OCI-LY7 (cell line): Measurements from ENCODE around the gene SLC22A14.

Experiments used
- CTCF ChIP-seq: fragments of 200-600 bp; sonication (generic); conservative IDR thresholded peaks from 2 replicates; pipeline ENCODE4 v1.5.1; 2014; ENCODE audit warnings: mild to moderate bottlenecking, antibody characterized with exemption, low read length, moderate library complexity, mixed read lengths
- EZH2phosphoT487 ChIP-seq: fragments of 200-600 bp; sonication (generic); IDR thresholded peaks from 2 replicates; pipeline ENCODE4 v1.6.1; 2018; ENCODE audit warnings: low read depth, borderline replicate concordance, mild to moderate bottlenecking, mixed run types, antibody characterized with exemption, low read length, moderate library complexity, mixed read lengths

- TF ChIP-seq CTCF (no peak), EZH2phosphoT487 (no peak)
Measured at GRCh38 chr3:38364721-38365400, 82.8 kb downstream of the SLC22A14 start.
